Measurements from ENCODE around the gene OR52J3.

Gene OR52J3

GRCh38 chr11:5046226-5046625 is at the start of gene OR52J3:
OR52J3 (plus strand) TSS chr11:5046526; CDS start chr11:5046526, 0 bp downstream.
- TF ChIP-seq, protein P1, sequence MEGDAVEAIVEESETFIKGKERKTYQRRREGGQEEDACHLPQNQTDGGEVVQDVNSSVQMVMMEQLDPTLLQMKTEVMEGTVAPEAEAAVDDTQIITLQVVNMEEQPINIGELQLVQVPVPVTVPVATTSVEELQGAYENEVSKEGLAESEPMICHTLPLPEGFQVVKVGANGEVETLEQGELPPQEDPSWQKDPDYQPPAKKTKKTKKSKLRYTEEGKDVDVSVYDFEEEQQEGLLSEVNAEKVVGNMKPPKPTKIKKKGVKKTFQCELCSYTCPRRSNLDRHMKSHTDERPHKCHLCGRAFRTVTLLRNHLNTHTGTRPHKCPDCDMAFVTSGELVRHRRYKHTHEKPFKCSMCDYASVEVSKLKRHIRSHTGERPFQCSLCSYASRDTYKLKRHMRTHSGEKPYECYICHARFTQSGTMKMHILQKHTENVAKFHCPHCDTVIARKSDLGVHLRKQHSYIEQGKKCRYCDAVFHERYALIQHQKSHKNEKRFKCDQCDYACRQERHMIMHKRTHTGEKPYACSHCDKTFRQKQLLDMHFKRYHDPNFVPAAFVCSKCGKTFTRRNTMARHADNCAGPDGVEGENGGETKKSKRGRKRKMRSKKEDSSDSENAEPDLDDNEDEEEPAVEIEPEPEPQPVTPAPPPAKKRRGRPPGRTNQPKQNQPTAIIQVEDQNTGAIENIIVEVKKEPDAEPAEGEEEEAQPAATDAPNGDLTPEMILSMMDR (IDR thresholded peaks at IDR 0.05; ENCODE audit: low read depth, low read length, missing control alignments): no peak
- no peak for DNase-seq (ENCODE audit: low read depth)
- H3K4me3 ChIP-seq (ENCODE audit: low read depth, low read length): no peak within 1 kb of the TSS

GRCh38 chr11:5004424-5005274 is 41.7 kb upstream of the OR52J3 start:
- H3K4me3 ChIP-seq (ENCODE audit: low read depth, low read length): no peak overlapping the region
- peak; percentile 12 for DNase-seq (ENCODE audit: low read depth)
- TF ChIP-seq, protein P1 (IDR thresholded peaks at IDR 0.05; ENCODE audit: low read depth, low read length, missing control alignments): peak; percentile 53

- TF ChIP-seq, protein P1 (IDR thresholded peaks at IDR 0.05; ENCODE audit: low read depth, low read length, missing control alignments): no peak
- DNase-seq (ENCODE audit: low read depth): no peak
Measured at GRCh38 chr11:5007561-5007960, 38.8 kb upstream of the OR52J3 start.

GRCh38 chr11:5011254-5011653 is 35.1 kb upstream of the OR52J3 start:
- DNase-seq (ENCODE audit: low read depth): no peak
- TF ChIP-seq, protein P1 (IDR thresholded peaks at IDR 0.05; ENCODE audit: low read depth, low read length, missing control alignments): no peak
- H3K4me3 ChIP-seq (ENCODE audit: low read depth, low read length): no peak overlapping the region

More at GRCh38 chr11:5007561-5007960, 38.8 kb upstream of the OR52J3 start:
- H3K4me3 ChIP-seq (ENCODE audit: low read depth, low read length): no peak overlapping the region

- no peak for DNase-seq (ENCODE audit: low read depth)
- TF ChIP-seq, protein P1 (IDR thresholded peaks at IDR 0.05; ENCODE audit: low read depth, low read length, missing control alignments): no peak
- H3K4me3 ChIP-seq (ENCODE audit: low read depth, low read length): no peak overlapping the region
Measured at GRCh38 chr11:5013012-5013411, 33.3 kb upstream of the OR52J3 start.

DNA sequence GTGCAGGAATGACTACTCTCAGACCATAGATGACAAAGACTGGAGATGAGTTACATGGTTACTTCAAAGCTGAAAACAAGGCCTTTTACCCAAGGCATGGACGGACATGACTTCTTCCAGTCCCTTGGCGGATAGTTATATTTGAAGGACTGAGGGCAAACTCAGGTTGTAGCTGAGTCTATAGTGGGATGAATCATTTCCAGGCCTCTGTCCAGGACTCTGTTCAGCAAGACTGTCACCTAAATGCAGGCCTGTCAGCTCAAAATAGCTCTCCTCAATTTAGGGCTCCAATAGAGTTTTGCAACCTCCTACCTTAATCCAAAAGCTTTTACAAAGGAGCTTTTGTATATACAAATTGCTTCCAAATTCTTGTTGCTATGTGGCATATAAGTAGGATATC is 24.3 kb upstream of the OR52J3 start:
- no peak overlapping the region for H3K4me3 ChIP-seq (ENCODE audit: low read depth, low read length)
- TF ChIP-seq, protein P1 (IDR thresholded peaks at IDR 0.05; ENCODE audit: low read depth, low read length, missing control alignments): no peak
- no peak for DNase-seq (ENCODE audit: low read depth)

DNA sequence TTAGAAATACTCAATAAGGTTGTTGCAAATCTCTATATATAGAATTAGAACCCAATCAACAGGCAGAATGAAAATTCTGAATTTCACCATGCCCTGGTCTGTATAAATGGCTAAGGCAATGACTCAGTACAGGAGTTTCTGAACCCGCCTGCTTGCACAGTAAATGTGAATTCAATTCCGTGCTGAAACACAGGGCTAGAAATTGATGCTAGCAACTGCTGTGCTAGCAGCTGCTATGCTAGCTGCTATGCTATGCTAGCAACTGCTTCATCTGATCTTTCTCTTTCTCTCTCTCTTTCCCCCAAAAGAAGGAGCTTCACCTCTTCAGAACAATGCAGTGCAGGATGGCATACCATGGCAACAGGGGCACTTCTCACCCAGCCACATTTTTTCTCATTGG is 9.7 kb upstream of the OR52J3 start:
- TF ChIP-seq, protein P1 (IDR thresholded peaks at IDR 0.05; ENCODE audit: low read depth, low read length, missing control alignments): no peak
- no peak for DNase-seq (ENCODE audit: low read depth)
- no peak overlapping the region for H3K4me3 ChIP-seq (ENCODE audit: low read depth, low read length)
